ENCODE data around the gene CCDC88C.

DNA sequence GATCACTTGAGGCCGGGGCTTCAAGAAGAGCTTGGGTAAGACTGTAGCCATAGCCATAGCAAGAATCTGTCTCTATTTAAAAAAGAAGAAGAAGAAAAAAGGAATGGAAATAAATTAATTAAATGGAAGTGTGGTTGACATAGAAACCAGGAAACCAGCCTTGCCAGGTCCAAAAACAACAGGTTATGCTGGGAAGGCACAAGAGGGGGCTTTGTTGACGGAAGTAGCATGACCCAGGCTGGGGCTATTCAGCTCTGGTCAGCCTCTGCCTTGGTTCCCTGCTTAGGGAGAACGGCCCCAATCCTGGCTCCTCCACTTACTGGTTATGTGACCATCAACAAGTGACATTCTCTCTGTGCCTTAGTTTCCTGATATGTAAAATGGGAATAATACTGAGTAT, 158.7 kb downstream of the CCDC88C start:
- TF ChIP-seq, protein P1, sequence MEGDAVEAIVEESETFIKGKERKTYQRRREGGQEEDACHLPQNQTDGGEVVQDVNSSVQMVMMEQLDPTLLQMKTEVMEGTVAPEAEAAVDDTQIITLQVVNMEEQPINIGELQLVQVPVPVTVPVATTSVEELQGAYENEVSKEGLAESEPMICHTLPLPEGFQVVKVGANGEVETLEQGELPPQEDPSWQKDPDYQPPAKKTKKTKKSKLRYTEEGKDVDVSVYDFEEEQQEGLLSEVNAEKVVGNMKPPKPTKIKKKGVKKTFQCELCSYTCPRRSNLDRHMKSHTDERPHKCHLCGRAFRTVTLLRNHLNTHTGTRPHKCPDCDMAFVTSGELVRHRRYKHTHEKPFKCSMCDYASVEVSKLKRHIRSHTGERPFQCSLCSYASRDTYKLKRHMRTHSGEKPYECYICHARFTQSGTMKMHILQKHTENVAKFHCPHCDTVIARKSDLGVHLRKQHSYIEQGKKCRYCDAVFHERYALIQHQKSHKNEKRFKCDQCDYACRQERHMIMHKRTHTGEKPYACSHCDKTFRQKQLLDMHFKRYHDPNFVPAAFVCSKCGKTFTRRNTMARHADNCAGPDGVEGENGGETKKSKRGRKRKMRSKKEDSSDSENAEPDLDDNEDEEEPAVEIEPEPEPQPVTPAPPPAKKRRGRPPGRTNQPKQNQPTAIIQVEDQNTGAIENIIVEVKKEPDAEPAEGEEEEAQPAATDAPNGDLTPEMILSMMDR (IDR thresholded peaks at IDR 0.05; ENCODE audit: low read depth, low read length) = no peak
- no peak for TF ChIP-seq EZH2phosphoT487 (IDR thresholded peaks at IDR 0.05; ENCODE audit: low read depth)

All from OCI-LY3 (cell line).